Gastrocnemius medialis (tissue), 4 donors: ENCODE results near the gene GPR137. TPM values are rescaled to one million over a fixed set of nuclear protein-coding genes. Genes with fewer than 3 reads are reported as not detected.

Source experiments
- ATAC-seq, 2 donors: fragments of 150-250 bp; one replicate each; pipeline ENCODE4 v1.9.1; 2016
- DNase-seq, 2 donors: peaks; one replicate each; pipeline ENCODE4 v3.0.0-alpha.2; 2019
- H3K27ac ChIP-seq, 4 donors: fragments of 200-600 bp; sonication (generic); 1 replicate in 1 of 4; 2 replicates in 3 of 4; pipeline ENCODE4 v1.5.1; 2016 to 2018; ENCODE audit warnings: mild to moderate bottlenecking in 2 of 4, moderate library complexity in 1 of 4
- H3K27me3 ChIP-seq, 3 donors: fragments of 200-600 bp; sonication (generic) in 2 of 3; 1 replicate in 1 of 3; 2 replicates in 2 of 3; pipeline versions ENCODE4 v1.5.1 to v1.6.0; 2016 to 2019; ENCODE audit warnings: mild to moderate bottlenecking in 1 of 3, moderate library complexity in 1 of 3
- H3K36me3 ChIP-seq, 2 donors: fragments of 200-600 bp; sonication (generic) in 1 of 2; one replicate each; pipeline ENCODE4 v1.5.1; 2017 to 2018
- H3K4me1 ChIP-seq, 2 donors: fragments of 200-600 bp; sonication (generic) in 1 of 2; one replicate each; pipeline ENCODE4 v1.5.1; 2016 to 2017; ENCODE audit warnings: mild to moderate bottlenecking in 2 of 2
- H3K4me3 ChIP-seq, 4 donors: fragments of 200-600 bp; sonication (generic) in 3 of 4; 1 replicate in 1 of 4; 2 replicates in 3 of 4; pipeline ENCODE4 v1.5.1; 2016 to 2019; ENCODE audit warnings: mild to moderate bottlenecking in 2 of 4
- H3K9me3 ChIP-seq, 3 donors: fragments of 200-600 bp; sonication (generic) in 2 of 3; 1 replicate in 1 of 3; 2 replicates in 2 of 3; pipeline ENCODE4 v1.5.1; 2016 to 2019
- POLR2A ChIP-seq, 2 donors: fragments of 450-650 bp; IDR thresholded peaks; one replicate each; pipeline ENCODE4 v1.6.1; 2017; ENCODE audit warnings: antibody characterized with exemption in 2 of 2, mild to moderate bottlenecking in 2 of 2, moderate library complexity in 2 of 2
- in situ Hi-C, 4 donors: fragments of 200-750 bp; cut with MboI; loops; one replicate each; pipeline versions ENCODE4 v1.15.0 to v1.8.0; 2017; ENCODE audit warnings: low sequenced_read_pairs in 4 of 4
- intact Hi-C: fragments of 100-400 bp; cut with DNase I; formaldehyde crosslinking; loops from one replicate; pipeline ENCODE4 v1.15.1; 2023; ENCODE audit warnings: low total_unique reads
- total RNA-seq, 4 donors: library from RNA; depleted of rRNA; stranded (reverse); fragments of >200 nt; gene quantifications; one replicate each; pipeline versions ENCODE4 v1.1.0 to v1.2.3, GENCODE V29; 2016
- TF ChIP-seq, protein P1 (sequence below), 5 experiments: fragments of 450-650 bp in 3 of 5; fragments of 200-600 bp in 2 of 5; sonication (generic) in 2 of 5; IDR thresholded peaks in 4 of 5; conservative IDR thresholded peaks in 1 of 5; 1 replicate in 4 of 5; 2 replicates in 1 of 5; pipeline ENCODE4 v1.5.1; 2016 to 2019; ENCODE audit warnings: antibody characterized with exemption in 5 of 5, mild to moderate bottlenecking in 3 of 5, moderate library complexity in 3 of 5

Gene GPR137
- total RNA-seq, 4 donors from 2014 or later: 13.8 to 28.9 (median 20.4) TPM

DNA sequence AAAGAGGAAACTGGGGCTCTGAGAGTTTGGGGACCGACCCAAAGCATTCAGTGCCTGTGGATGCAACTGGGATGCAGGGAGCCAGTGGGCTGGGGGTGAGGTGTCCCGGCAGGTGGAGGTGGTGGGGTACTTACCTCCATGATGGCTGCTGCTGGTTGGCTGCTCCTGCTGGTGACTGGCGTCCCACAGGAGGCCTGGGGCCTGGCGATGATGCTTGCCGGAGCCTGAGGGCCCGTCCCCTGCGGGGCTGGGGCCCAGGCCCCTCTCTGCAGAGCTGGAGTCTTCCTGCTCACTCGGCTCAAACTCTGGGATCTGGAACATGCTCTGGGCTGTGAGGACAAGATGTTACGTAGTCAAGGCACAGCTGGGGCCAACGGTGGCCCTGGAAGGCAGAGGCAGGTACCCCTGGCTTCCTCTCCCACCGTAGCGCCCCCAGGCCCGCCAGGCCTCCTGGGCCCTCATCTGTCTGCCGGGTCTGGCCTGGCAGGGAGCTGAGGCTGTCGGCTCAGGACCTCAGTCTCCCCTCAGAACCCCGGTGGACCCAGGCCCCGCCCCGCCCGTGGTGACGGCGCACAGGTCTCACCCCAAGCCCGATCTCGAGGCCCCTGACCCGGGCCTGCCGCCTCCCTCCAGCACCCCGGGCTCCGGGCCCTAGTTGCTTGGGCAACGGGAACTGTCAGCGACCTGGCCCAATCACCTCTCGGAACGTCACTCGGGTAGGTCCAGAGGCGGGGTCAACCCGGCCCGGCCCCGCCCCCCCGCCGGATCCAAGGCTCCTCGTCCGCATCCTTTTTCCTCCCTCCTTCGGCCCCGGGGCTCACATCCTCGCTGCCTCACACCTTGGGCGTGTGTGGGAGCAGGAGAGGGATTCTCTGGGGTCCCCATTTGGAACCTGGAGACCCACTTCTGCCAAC is 1.3 kb upstream of the GPR137 start, which contains the start of gene BAD:
TSS of gene BAD (minus strand) at position 618 of the 914 bp plus-strand sequence. CDS start at position 321, 297 bp downstream.
- ATAC-seq: peak; percentile 87
- TF ChIP-seq, protein P1, sequence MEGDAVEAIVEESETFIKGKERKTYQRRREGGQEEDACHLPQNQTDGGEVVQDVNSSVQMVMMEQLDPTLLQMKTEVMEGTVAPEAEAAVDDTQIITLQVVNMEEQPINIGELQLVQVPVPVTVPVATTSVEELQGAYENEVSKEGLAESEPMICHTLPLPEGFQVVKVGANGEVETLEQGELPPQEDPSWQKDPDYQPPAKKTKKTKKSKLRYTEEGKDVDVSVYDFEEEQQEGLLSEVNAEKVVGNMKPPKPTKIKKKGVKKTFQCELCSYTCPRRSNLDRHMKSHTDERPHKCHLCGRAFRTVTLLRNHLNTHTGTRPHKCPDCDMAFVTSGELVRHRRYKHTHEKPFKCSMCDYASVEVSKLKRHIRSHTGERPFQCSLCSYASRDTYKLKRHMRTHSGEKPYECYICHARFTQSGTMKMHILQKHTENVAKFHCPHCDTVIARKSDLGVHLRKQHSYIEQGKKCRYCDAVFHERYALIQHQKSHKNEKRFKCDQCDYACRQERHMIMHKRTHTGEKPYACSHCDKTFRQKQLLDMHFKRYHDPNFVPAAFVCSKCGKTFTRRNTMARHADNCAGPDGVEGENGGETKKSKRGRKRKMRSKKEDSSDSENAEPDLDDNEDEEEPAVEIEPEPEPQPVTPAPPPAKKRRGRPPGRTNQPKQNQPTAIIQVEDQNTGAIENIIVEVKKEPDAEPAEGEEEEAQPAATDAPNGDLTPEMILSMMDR (IDR thresholded peaks at IDR 0.05 in 4 of 5, conservative IDR thresholded peaks at IDR 0.05 in 1 of 5): no peak
- peak; percentile 80 to 81 for TF ChIP-seq POLR2A (IDR thresholded peaks at IDR 0.05)
- peaks cover 22 to 25% of the 10 kb centered on the region in 2 donors for H3K4me1 ChIP-seq

GRCh38 chr11:64285885-64286800 is 495 bp downstream of the GPR137 start:
- ATAC-seq: peak; percentile 3 to 13
- Histone ChIP-seq H3K4me3 (peak overlapping the region; percentile 84 to 97 (median 90)), H3K36me3 (peaks cover 0 to 5% of the 10 kb centered on the region in 2 donors), H3K27ac (peak overlapping the region; percentile 90 to 97 (median 94)), H3K9me3 (no peaks in the 10 kb centered on the region), H3K4me1 (peaks cover 22 to 25% of the 10 kb centered on the region in 2 donors), H3K27me3 (peaks cover 0 to 5% (median 5%) of the 10 kb centered on the region in 3 donors)
- TF ChIP-seq POLR2A (IDR thresholded peaks at IDR 0.05): no peak
- TF ChIP-seq, protein P1 (IDR thresholded peaks at IDR 0.05 in 4 of 5, conservative IDR thresholded peaks at IDR 0.05 in 1 of 5): peak in 1 of 5 experiments; percentile 10
- DNase-seq: peak in 1 of 2 donors; percentile 73
- in situ Hi-C loops: no loop called here
- intact Hi-C loops: loop anchor here (1.0 kb wide), 1 partner anchor 13 kb away; no protein-coding TSS in a partner anchor

More for the DNA sequence above, 1.3 kb upstream of the GPR137 start, which contains the start of gene BAD:
- DNase-seq: peak; percentile 94 to 95
- Histone ChIP-seq H3K27me3 (no peaks in the 10 kb centered on the region), H3K4me3 (peak within 1 kb of the TSS; percentile 84 to 97 (median 90)), H3K27ac (peak within 1 kb of the TSS; percentile 90 to 97 (median 94)), H3K36me3 (peaks cover 0 to 5% of the 10 kb centered on the region in 2 donors), H3K9me3 (no peaks in the 10 kb centered on the region)
- intact Hi-C loops: loop anchor here (1.0 kb wide), 1 partner anchor 14 kb away; no protein-coding TSS in a partner anchor
- in situ Hi-C loops: no loop called here

- Histone ChIP-seq H3K4me3 (peak overlapping the region in 1 of 4 donors; percentile 84), H3K36me3 (peaks cover 0 to 5% of the 10 kb centered on the region in 2 donors), H3K27me3 (peaks cover 0 to 10% (median 8%) of the 10 kb centered on the region in 3 donors), H3K27ac (peak overlapping the region; percentile 10 to 97 (median 92)), H3K9me3 (no peaks in the 10 kb centered on the region), H3K4me1 (peaks cover 22 to 25% of the 10 kb centered on the region in 2 donors)
- intact Hi-C loops: no loop called here
- DNase-seq: no peak
- in situ Hi-C loops: no loop called here
- TF ChIP-seq, protein P1 (IDR thresholded peaks at IDR 0.05 in 4 of 5, conservative IDR thresholded peaks at IDR 0.05 in 1 of 5): no peak
- TF ChIP-seq POLR2A (IDR thresholded peaks at IDR 0.05): no peak
- ATAC-seq: no peak
These were observed 1.1 kb downstream of the GPR137 start for GRCh38 chr11:64286801-64287159.

GRCh38 chr11:64287676-64288352 is 2.2 kb downstream of the GPR137 start:
- Histone ChIP-seq H3K9me3 (no peaks in the 10 kb centered on the region), H3K36me3 (no peaks in the 10 kb centered on the region), H3K4me1 (peaks cover 22 to 32% of the 10 kb centered on the region in 2 donors), H3K4me3 (no peak overlapping the region), H3K27ac (no peak overlapping the region), H3K27me3 (peaks cover 7 to 18% (median 18%) of the 10 kb centered on the region in 3 donors)
- DNase-seq (no peak), ATAC-seq (no peak)
- intact Hi-C loops: no loop called here
- in situ Hi-C loops: no loop called here
- TF ChIP-seq, protein P1 (IDR thresholded peaks at IDR 0.05 in 4 of 5, conservative IDR thresholded peaks at IDR 0.05 in 1 of 5): no peak
- TF ChIP-seq POLR2A (IDR thresholded peaks at IDR 0.05): no peak
